Measurements from ENCODE around the gene ARPC1A.
"Not testable (repeated sequence)": the region's sequence is repeated elsewhere in the genome, so short reads cannot be mapped to it uniquely, and the experiment has no call there.

ARPC1A gene

GRCh38 chr7:99369767-99370391 is 44.2 kb downstream of the ARPC1A start:
- DNase-seq (ENCODE audit: low read depth in 2 of 2): no peak

DNA sequence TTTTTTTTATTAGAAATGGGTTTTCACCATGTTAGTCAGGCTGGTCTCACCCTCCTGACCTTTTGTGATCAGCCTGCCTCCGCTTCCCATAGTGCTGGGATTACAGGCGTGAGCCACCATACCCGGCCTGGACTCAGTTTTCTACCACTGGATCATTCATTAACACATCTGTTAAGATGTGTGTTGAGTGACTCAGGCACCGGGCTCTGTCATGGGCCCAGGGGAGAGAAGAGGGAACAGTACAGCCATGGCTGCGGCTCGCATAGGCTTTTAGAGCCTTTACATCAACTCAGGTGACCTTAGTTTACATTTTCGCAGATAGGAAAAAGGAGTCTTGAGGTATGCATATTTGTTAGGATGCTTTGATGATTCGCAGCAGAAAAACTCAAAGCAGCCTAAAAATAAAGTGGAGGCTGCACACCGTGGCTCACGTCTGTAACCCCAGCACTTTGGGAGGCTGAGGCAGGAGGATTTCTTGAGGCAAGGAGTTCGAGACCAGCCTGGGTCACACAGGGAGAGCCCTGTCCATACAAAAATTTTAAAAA is 45.8 kb downstream of the ARPC1A start:
- no peak for DNase-seq (ENCODE audit: low read depth in 2 of 2)

DNA sequence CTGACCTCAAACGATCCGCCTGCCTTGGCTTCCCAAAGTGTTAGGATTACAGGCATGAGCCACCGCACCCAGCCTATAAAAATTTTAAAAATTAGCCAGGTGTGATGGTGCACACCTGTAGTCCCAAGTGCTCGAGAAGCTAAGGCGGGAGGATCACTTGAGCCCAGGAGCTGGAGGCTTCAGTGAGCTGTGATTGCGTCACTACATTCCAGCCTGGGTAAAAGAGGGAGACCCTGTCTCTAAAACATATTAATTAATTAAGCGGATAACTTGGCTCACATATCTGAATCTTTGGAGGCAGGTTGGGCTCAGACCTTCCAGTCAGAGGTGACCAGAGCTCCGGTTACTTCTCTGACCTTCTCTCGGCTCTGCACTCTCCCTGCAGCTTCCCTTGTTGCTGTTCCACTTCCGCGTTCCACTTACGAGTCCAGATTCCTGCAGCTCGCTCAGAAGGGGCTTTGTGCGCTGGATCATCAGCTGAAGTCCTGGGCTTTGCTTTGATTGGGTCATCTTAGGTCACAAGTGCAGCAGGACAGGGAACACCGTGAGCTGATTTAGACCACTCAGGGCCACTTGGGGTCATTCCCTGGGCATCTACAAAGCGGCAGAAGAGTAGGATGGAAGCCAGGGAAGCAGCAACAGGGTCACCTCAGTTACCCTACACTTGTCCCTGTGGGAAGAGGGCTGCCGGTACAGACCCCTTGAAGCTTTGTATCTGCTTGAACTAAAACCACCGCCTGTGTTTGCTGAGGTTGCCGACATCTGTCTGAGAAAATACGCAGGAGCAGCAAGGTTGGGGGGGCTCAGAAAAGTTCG is 46.8 kb downstream of the ARPC1A start:
- no peak for DNase-seq (ENCODE audit: low read depth in 2 of 2)

DNA sequence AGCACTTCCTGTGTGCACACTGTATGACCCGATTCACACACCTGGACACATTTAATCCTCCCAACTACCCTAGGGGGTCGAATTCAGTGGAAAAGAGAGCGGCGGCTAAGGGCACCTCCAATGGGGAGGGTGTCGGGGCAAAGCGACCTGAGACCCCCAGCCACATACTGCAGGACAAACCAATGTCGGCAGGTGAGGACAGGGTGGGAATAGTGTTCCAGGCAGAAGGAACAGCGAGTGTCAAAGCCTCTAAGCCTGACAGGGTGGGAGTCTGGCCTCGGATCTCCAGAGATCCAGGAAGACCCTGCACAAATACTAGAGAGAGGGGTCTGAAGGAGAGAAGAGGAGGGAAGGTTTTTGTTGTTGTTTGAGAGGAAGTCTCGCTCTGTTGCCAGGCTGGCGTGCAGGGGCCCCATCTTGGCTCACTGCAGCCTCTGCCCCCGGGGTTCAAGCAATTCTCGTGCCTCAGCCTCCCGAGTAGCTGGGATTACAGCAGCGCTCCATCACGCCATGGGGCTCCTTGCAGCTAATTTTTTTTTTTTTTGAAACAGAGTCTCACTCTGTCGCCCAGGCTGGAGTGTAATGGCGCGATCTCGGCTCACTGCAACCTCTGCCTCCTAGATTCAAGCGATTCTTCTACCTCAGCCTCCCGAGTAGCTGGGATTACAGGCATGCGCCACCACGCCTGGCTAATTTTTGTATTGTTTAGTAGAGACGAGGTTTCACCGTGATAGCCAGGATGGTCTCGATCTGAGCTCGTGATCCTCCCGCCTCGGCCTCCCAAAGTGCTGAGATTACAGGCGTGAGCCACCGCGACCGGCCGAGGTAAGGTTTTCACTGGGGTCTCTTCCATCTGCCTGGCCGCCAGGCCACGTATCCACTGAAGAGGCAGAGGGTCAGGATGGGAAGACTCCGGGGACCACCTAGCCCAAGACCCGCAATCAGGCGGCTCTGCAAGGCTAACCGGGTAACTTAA is 47.7 kb downstream of the ARPC1A start:
- no peak for DNase-seq (ENCODE audit: low read depth in 2 of 2)

GRCh38 chr7:99374111-99375064 is 48.7 kb downstream of the ARPC1A start, which contains the start of gene ARPC1B:
ARPC1B (plus strand) TSS chr7:99374730; CDS start chr7:99385715, 10,985 bp downstream.
- DNase-seq (ENCODE audit: low read depth in 2 of 2): peak; percentile 80 to 86

GRCh38 chr7:99375070-99375807 is 49.5 kb downstream of the ARPC1A start:
- DNase-seq (ENCODE audit: low read depth in 2 of 2): peak; percentile 31 to 46

DNA sequence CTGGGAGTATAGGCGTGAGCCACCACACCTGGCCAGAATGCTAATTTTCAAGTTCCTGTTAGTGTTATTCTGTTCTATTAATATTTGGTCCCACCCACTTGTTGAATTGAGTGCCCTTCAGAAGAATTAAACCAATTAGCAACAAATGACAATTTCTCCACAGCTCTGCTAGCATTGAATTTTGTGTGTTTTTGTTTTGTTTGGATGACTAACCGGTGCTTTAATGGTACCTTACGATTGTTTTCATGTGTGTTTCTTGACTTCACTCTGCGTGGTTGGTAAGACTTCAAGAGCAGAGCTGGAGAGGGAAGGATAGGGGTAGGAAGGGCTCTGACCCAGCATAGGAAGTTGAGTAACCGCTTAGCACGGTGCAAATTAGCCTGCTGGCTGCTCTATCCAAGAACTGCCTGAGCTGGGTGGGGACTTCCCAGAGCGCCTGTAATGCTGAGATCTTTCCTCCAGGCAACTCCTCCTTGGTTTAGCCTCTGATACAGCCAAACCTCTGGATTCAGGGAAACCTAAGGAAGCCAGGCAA is 53.4 kb downstream of the ARPC1A start:
- DNase-seq (ENCODE audit: low read depth in 2 of 2): no peak

GRCh38 chr7:99379693-99380031 is 54.0 kb downstream of the ARPC1A start:
- not testable (repeated sequence) for DNase-seq (ENCODE audit: low read depth in 2 of 2)

- peak in 1 of 2 donors; percentile 18 for DNase-seq (ENCODE audit: low read depth in 2 of 2)
These were observed 54.5 kb downstream of the ARPC1A start for GRCh38 chr7:99380032-99380822.

DNA sequence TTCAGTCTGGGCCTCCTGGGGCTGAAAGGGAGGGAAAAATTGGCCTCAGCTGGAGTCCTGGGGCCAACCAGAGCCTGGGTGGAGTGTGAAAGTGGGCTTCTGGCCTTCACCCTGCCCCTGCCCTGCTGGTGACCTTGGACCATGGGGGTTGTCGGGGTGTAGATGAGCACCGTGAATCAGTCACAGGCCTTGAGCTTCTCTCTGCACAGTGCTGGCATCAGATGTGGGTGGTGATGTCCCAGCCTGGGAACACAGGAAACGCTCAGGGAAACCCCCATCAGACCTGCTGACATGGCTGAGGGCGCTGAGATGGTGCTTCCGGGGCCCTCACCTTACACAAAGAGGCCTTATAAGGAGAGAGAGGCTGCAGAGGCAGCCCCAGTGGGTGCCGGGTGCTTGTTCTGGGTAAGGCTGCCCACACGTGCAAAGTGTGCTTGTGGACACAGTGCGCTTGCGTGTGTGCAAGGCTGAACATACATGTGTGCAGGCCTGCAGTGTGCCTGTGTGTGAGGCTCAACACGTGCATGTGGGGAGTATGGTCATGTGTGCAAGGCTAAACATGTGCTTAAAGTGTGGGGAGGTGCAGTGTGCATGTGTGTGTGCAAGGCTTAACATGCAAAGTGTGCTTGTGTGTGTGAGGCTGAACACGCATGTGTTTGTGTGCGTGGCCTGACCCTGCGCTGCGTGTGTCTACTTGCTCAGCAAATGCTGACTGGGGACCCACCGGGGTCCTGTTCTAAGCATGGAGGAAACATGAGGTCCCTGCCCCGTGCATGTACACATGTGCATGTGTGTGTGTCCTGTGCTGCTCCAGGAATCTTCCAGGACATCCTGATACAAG is 55.3 kb downstream of the ARPC1A start:
- DNase-seq (ENCODE audit: low read depth in 2 of 2): peak; percentile 75 to 81

DNA sequence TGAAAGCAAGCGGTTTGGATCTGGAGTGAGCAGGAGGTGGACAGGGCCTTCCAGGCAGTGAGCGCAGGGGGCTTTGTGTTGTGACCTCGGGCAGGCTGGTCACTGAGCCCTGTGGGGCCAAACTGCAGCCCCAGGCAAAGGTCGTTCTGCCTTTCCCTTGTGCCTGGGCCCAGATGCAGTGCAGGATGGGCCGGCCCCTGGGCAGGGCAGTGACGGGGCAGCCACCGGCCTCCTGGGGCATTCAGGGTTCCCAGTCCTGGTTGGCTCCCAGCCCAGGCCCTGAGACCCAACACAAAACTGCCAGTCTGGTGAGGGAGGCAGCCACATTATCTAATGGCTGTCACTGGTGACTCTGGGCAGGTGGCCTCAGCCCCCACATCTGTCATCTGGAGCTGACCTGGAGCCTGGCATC is 56.0 kb downstream of the ARPC1A start:
- DNase-seq (ENCODE audit: low read depth in 2 of 2): no peak

- DNase-seq (ENCODE audit: low read depth in 2 of 2): no peak
These were observed 57.5 kb downstream of the ARPC1A start for GRCh38 chr7:99383203-99383602.

DNA sequence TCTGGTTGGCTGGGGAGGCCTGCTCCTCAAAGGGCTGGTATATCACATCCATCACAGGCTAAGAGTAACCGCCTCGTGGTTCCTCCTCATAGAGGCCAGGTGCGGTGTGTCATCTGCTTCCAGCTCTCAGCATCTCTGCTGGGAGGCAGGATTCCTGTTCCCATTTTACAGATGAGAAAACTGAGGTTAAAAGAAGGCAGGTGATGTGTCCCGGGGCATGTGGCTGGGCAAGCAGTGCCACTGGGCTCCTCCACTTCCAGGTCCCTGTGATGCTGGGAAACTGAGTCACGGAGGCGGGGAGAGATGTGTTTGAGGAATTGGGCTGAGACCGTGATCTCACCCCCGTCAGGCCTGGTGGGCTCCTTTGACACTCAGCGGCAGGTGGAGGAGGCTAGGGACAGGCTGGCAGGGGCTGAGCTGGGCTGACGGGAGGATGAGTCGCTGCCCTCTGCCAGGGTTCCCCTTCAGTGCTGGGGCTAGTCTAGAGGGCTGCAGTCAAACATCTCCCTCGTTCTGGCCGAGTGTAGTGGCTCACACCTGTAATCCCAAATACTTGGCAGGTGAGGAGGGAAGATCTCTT is 58.2 kb downstream of the ARPC1A start:
- DNase-seq (ENCODE audit: low read depth in 2 of 2): no peak

GRCh38 chr7:99384523-99384922 is 58.8 kb downstream of the ARPC1A start:
- no peak for DNase-seq (ENCODE audit: low read depth in 2 of 2)

DNA sequence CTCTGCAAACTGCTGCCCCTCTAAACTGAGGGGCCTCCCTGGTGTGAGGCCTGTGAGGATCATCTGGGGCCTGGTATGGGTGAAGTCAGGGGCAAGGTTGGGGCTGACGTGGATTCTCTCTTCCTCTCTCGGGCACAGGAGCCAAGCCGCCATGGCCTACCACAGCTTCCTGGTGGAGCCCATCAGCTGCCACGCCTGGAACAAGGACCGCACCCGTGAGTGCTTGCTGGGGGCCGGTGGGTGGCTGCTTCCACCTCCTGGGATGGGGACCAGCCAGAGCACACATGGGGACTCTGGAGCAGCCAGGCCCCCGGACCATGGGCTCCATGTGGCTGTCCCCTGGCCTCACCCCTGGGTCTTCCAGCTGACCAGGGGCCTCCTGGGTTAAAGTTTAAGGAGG is 59.9 kb downstream of the ARPC1A start:
- DNase-seq (ENCODE audit: low read depth in 2 of 2): no peak

GRCh38 chr7:99386584-99387238 is 61.0 kb downstream of the ARPC1A start:
- no peak for DNase-seq (ENCODE audit: low read depth in 2 of 2)

DNA sequence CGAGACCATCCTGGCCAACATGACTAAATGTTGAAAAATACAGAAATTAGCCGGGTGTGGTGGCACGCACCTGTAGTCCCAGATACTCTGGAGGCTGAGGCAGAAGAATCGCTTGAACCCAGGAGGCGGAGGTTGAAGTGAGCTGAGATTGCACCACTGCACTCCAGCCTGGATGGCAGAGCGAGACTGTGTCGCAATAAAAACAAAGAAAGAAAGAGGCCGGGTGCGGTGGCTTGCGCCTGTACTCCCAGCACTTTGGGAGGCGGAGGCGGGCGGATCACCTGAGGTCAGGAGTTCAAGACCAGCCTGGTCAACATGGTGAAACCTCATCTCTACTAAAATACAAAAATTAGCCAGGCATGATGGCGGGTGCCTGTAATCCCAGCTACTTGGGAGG is 61.5 kb downstream of the ARPC1A start:
- not testable (repeated sequence) for DNase-seq (ENCODE audit: low read depth in 2 of 2)

Measured in activated CD4-positive, alpha-beta T cell treated with anti-CD3 and anti-CD28 coated beads for 24 hours (primary cell).